GM12878 (cell line): ENCODE results near the gene PRM3. TPM values are rescaled to one million over a fixed set of nuclear protein-coding genes. Genes with fewer than 3 reads are reported as not detected.

Experiments used
- ATAC-seq: fragments of 200-7000 bp; cut with Tn5 transposase; 3 replicates; pipeline ENCODE4 v1.9.1; 2020; ENCODE audit warnings: mild to moderate bottlenecking, moderate library complexity
- BruUV-seq: library from RNA; stranded (reverse); fragments of 400-500 nt; replicated peaks from 2 replicates; lab custom pipeline; 2021; lab: Mats Ljungman, UMichigan
- CTCF ChIA-PET: fragments of 300-600 bp; sonication (Branson Sonifier 250); formaldehyde crosslinking; extraction: SDS; loops from one replicate; lab custom pipeline; 2021; ENCODE audit warnings: inconsistent platforms; lab: Yijun Ruan, JAX
- POLR2A ChIA-PET: fragments of 350-600 bp; formaldehyde crosslinking; extraction: SDS; loops from one replicate; lab custom pipeline; 2021; ENCODE audit warnings: inconsistent platforms; lab: Charles Lee
- RAD21 ChIA-PET: fragments of 300-600 bp; sonication (Branson Sonifier 250); formaldehyde crosslinking; loops from one replicate; lab custom pipeline; 2023; ENCODE audit warnings: antibody characterized with exemption; ENCODE audit not compliant: unreplicated experiment; lab: Charles Lee
- SMC1A ChIA-PET: fragments of 300-600 bp; sonication (Branson Sonifier 250); formaldehyde crosslinking; loops from one replicate; lab custom pipeline; 2023; ENCODE audit not compliant: unreplicated experiment, uncharacterized antibody; lab: Charles Lee
- DNase-seq: peaks from one replicate; pipeline ENCODE4 v3.0.0-alpha.2; 2011; ENCODE audit warnings: low read depth, low spot score
- FAIRE-seq: peaks from 3 replicates; lab custom pipeline; 2011; peaks lifted over from hg19 to GRCh38; lab: Jason Lieb, UNC
- H2AFZ ChIP-seq: 2 replicates; pipeline ENCODE4 v1.6.0; 2011; ENCODE audit warnings: low read depth, low read length, control low read depth; ENCODE audit not compliant: control insufficient read depth
- H3K27ac ChIP-seq: 2 replicates; pipeline ENCODE4 v1.5.1; 2011; ENCODE audit warnings: control low read depth; ENCODE audit not compliant: control insufficient read depth, insufficient read depth
- H3K27me3 ChIP-seq, 2 experiments: replicated peaks in 1 of 2; 2 replicates each; pipeline versions ENCODE4 v1.6.0 to v1.6.1; 2011; ENCODE audit warnings: low read length in 1 of 2; ENCODE audit not compliant: control insufficient read depth in 2 of 2, insufficient read depth in 2 of 2
- H3K36me3 ChIP-seq, 2 experiments: 2 replicates each; pipeline ENCODE4 v1.5.1; 2011; ENCODE audit warnings: low read length in 1 of 2; ENCODE audit not compliant: control insufficient read depth in 2 of 2, insufficient read depth in 2 of 2
- H3K4me1 ChIP-seq: 2 replicates; pipeline ENCODE4 v1.6.1; 2011; ENCODE audit warnings: mild to moderate bottlenecking, low read length, moderate library complexity, mixed read lengths; ENCODE audit not compliant: control insufficient read depth, insufficient read depth
- H3K4me2 ChIP-seq: 2 replicates; pipeline ENCODE4 v1.6.0; 2011; ENCODE audit warnings: control low read depth; ENCODE audit not compliant: control insufficient read depth, insufficient read depth
- H3K4me3 ChIP-seq: fragments of 200-600 bp; sonication (generic); 2 replicates; pipeline ENCODE4 v1.5.1; 2016
- H3K79me2 ChIP-seq: 2 replicates; pipeline ENCODE4 v1.6.0; 2011; ENCODE audit warnings: low read length; ENCODE audit not compliant: control insufficient read depth, insufficient read depth
- H3K9ac ChIP-seq: 2 replicates; pipeline ENCODE4 v1.8.0; 2011; ENCODE audit warnings: low read length, control low read depth, mixed read lengths; ENCODE audit not compliant: control insufficient read depth, insufficient read depth
- H3K9me3 ChIP-seq: replicated peaks from 3 replicates; pipeline ENCODE4 v1.5.1; 2011; ENCODE audit warnings: mild to moderate bottlenecking, low read length; ENCODE audit not compliant: control insufficient read depth, insufficient read depth
- H4K20me1 ChIP-seq: 2 replicates; pipeline ENCODE4 v1.6.0; 2011; ENCODE audit not compliant: control insufficient read depth, insufficient read depth
- ATF7 ChIP-seq: fragments of 450-650 bp; IDR thresholded peaks from 2 replicates; pipeline ENCODE4 v1.6.1; 2016; ENCODE audit warnings: low read depth, mild to moderate bottlenecking
- BCL3 ChIP-seq: IDR thresholded peaks from 2 replicates; pipeline ENCODE4 v1.6.1; 2011; ENCODE audit warnings: borderline replicate concordance, low read depth, mild to moderate bottlenecking, moderate library complexity, low read length; ENCODE audit not compliant: insufficient read depth, poor library complexity, severe bottlenecking
- CBX5 ChIP-seq: sonication (generic); IDR thresholded peaks from 2 replicates; pipeline ENCODE4 v1.6.1; 2016; ENCODE audit warnings: low read depth, moderate library complexity, mild to moderate bottlenecking, inconsistent platforms
- CREM ChIP-seq: IDR thresholded peaks from 2 replicates; pipeline ENCODE4 v1.6.1; 2014; ENCODE audit warnings: antibody characterized with exemption, low read depth
- FOXK2 ChIP-seq: fragments of 450-650 bp; IDR thresholded peaks from 2 replicates; pipeline ENCODE4 v1.6.1; 2017; ENCODE audit warnings: mild to moderate bottlenecking, moderate library complexity
- KAT2A ChIP-seq: conservative IDR thresholded peaks from 2 replicates; pipeline ENCODE4 v1.6.1; 2011; ENCODE audit warnings: low read depth, low read length; ENCODE audit not compliant: control insufficient read depth
- MLLT1 ChIP-seq: fragments of 450-650 bp; IDR thresholded peaks from 2 replicates; pipeline ENCODE4 v1.6.1; 2016; ENCODE audit warnings: mild to moderate bottlenecking
- NBN ChIP-seq: fragments of 450-650 bp; IDR thresholded peaks from 2 replicates; pipeline ENCODE4 v1.6.1; 2016
- NFXL1 ChIP-seq: fragments of 450-650 bp; IDR thresholded peaks from 2 replicates; pipeline ENCODE4 v1.6.1; 2017; ENCODE audit warnings: antibody characterized with exemption, mild to moderate bottlenecking, borderline replicate concordance
- NR2F1 ChIP-seq: fragments of 450-650 bp; conservative IDR thresholded peaks from 2 replicates; pipeline ENCODE4 v1.6.1; 2017; ENCODE audit warnings: mild to moderate bottlenecking
- SIN3A ChIP-seq: IDR thresholded peaks from 2 replicates; pipeline ENCODE4 v1.6.1; 2012; ENCODE audit warnings: low read depth, low read length, improper control_type of control experiment
- SPI1 ChIP-seq: IDR thresholded peaks from 2 replicates; pipeline ENCODE4 v1.6.1; 2011; ENCODE audit warnings: low read depth, mild to moderate bottlenecking, low read length, moderate library complexity, borderline replicate concordance; ENCODE audit not compliant: insufficient read depth
- STAT1 ChIP-seq: fragments of 450-650 bp; conservative IDR thresholded peaks from 2 replicates; pipeline ENCODE4 v1.6.1; 2014; ENCODE audit warnings: antibody characterized with exemption, mild to moderate bottlenecking
- SUZ12 ChIP-seq: fragments of 200-600 bp; sonication (generic); IDR thresholded peaks from one replicate; pipeline ENCODE4 v1.6.1; 2018; ENCODE audit warnings: antibody characterized with exemption, mild to moderate bottlenecking; ENCODE audit not compliant: unreplicated experiment
- TAF1 ChIP-seq: IDR thresholded peaks from 2 replicates; pipeline ENCODE4 v1.6.1; 2011; ENCODE audit warnings: mild to moderate bottlenecking, low read depth, low read length, borderline replicate concordance
- WRNIP1 ChIP-seq: IDR thresholded peaks from 2 replicates; pipeline ENCODE4 v1.6.1; 2011; ENCODE audit warnings: low read depth, low read length, improper control_type of control experiment, borderline replicate concordance
- ZZZ3 ChIP-seq: IDR thresholded peaks from 2 replicates; pipeline ENCODE4 v1.6.1; 2011; ENCODE audit warnings: low read depth; ENCODE audit not compliant: control insufficient read depth, insufficient read length
- WGBS: methylation state at CpG from one replicate; pipeline ENCODE4 v1.1.6; 2016; ENCODE audit warnings: low lambda C conversion rate; ENCODE audit not compliant: insufficient replicate concordance, insufficient coverage; ENCODE audit errors: missing lambda C conversion rate; 5-methylcytosine and 5-hydroxymethylcytosine counted together
- in situ Hi-C: fragments of 300-500 bp; cut with MboI; formaldehyde crosslinking; loops from 9 replicates; pipeline ENCODE4 v1.14.3; 2018; ENCODE audit warnings: mixed read lengths
- intact Hi-C: fragments of 100-400 bp; cut with micrococcal nuclease; formaldehyde crosslinking; loops from one replicate; pipeline ENCODE4 v1.14.2; 2022; ENCODE audit not compliant: unreplicated experiment
- polyA plus RNA-seq, 11 experiments: library from polyadenylated mRNA; depleted of rRNA in 4 of 11; unstranded in 6 of 11; stranded (reverse) in 5 of 11; fragments of >200 nt; fragmentation: Nextera tagmentation in 4 of 11; fragmentation: Illumina TruSeq in 1 of 11; extraction: Ambion mirVana in 4 of 11; extraction: Trizol in 1 of 11; gene quantifications; 1 replicate in 1 of 11; 2 replicates in 10 of 11; pipeline versions ENCODE4 v1.2.1 to v1.2.3, GENCODE V29; 2011 to 2016; ENCODE audit warnings: inconsistent platforms in 2 of 11, missing spikeins in 2 of 11, low read depth in 1 of 11
- total RNA-seq, 4 experiments: library from RNA; depleted of rRNA in 3 of 4; stranded (reverse); fragments of >200 nt in 3 of 4; fragmentation: Illumina TruSeq in 1 of 4; extraction: Trizol in 1 of 4; gene quantifications; 2 replicates each; pipeline versions ENCODE4 v1.2.1 to v1.2.3, GENCODE V29; 2013 to 2021
- TF ChIP-seq, protein P1 (sequence below): fragments of 450-650 bp; IDR thresholded peaks from 2 replicates; pipeline ENCODE4 v1.6.1; 2017; ENCODE audit warnings: borderline replicate concordance

The PRM3 gene
- total and polyA plus RNA-seq, 10 of the 15 experiments (the other 5 are each of a cell fraction or from before 2014, with no cell fraction given), result not detected

- in situ Hi-C loops, result no loop called here
- no peak overlapping the region for H3K4me2 ChIP-seq
- DNase-seq, result no peak
- SMC1A ChIA-PET, result interaction anchor here (1.8 kb wide), 1 partner anchor 18 kb away, joined by 4 read pairs; no protein-coding TSS in a partner anchor
- H3K36me3 ChIP-seq, result no peaks in the 10 kb centered on the region
- H3K9ac ChIP-seq, result no peak overlapping the region
- H3K27me3 ChIP-seq, result no peaks in the 10 kb centered on the region
- POLR2A ChIA-PET, result interaction anchor here (1.1 kb wide), 1 partner anchor 9 kb away, joined by 4 read pairs; no protein-coding TSS in a partner anchor
- FAIRE-seq, result no peak
- no peak overlapping the region for H3K27ac ChIP-seq
- H4K20me1 ChIP-seq, result no peaks in the 10 kb centered on the region
- no peaks in the 10 kb centered on the region; the same call in 2 of the 3 replicates for H3K9me3 ChIP-seq
- no peak overlapping the region for H2AFZ ChIP-seq
- TF ChIP-seq BCL3, result no peak
- TF ChIP-seq CREM, result no peak
- no peak for TF ChIP-seq MLLT1
- TF ChIP-seq FOXK2, result no peak
- no peak for TF ChIP-seq KAT2A
- no peak for TF ChIP-seq NFXL1
- TF ChIP-seq SPI1, result no peak
- no peak for TF ChIP-seq STAT1
- no peak for TF ChIP-seq SUZ12
- TF ChIP-seq ZZZ3, result no peak
- TF ChIP-seq, protein P1, sequence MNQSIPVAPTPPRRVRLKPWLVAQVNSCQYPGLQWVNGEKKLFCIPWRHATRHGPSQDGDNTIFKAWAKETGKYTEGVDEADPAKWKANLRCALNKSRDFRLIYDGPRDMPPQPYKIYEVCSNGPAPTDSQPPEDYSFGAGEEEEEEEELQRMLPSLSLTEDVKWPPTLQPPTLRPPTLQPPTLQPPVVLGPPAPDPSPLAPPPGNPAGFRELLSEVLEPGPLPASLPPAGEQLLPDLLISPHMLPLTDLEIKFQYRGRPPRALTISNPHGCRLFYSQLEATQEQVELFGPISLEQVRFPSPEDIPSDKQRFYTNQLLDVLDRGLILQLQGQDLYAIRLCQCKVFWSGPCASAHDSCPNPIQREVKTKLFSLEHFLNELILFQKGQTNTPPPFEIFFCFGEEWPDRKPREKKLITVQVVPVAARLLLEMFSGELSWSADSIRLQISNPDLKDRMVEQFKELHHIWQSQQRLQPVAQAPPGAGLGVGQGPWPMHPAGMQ, result no peak
- TF ChIP-seq NBN, result no peak
- no peak for TF ChIP-seq NR2F1
- no peak for TF ChIP-seq ATF7
- no peak for TF ChIP-seq WRNIP1
- no peak for TF ChIP-seq SIN3A
- TF ChIP-seq CBX5, result no peak
- no peak for TF ChIP-seq TAF1
- TF ChIP-seq, all 136 proteins: peak for 0
- no peak for ATAC-seq
- no TSS peak for BruUV-seq
- no peaks in the 10 kb centered on the region for H3K79me2 ChIP-seq
- ChIA-PET CTCF (no interaction called here), RAD21 (no interaction called here)
- intact Hi-C loops, result no loop called here
- H3K4me3 ChIP-seq, result no peak overlapping the region
- 77% methylated on average over 12 of the region's 12 CpGs for WGBS
- H3K4me1 ChIP-seq, result peaks cover 12% of the 10 kb centered on the region
Measured at GRCh38 chr16:11242658-11243057, 30.8 kb downstream of the PRM3 start.
